Esophagus squamous epithelium (tissue), 5 donors: ENCODE results near the gene KCNQ1. TPM values are rescaled to one million over a fixed set of nuclear protein-coding genes. Genes with fewer than 3 reads are reported as not detected.

Experiments used
- DNase-seq: peaks from one replicate; lab custom pipeline; 2025; lab: John Stamatoyannopoulos, UW
- H3K27ac ChIP-seq, 4 donors: fragments of 200-600 bp; sonication (generic); one replicate each; pipeline ENCODE4 v1.5.1; 2016 to 2019; ENCODE audit warnings: mild to moderate bottlenecking in 1 of 4
- H3K27me3 ChIP-seq, 4 donors: fragments of 200-600 bp; sonication (generic); 1 replicate in 3 of 4; 2 replicates in 1 of 4; pipeline versions ENCODE4 v1.5.1 to v1.6.0; 2017 to 2021; ENCODE audit warnings: antibody characterized with exemption in 1 of 4
- H3K36me3 ChIP-seq, 3 donors: fragments of 200-600 bp; sonication (generic); one replicate each; pipeline ENCODE4 v1.5.1; 2016 to 2019
- H3K4me1 ChIP-seq, 3 donors: fragments of 200-600 bp; sonication (generic); one replicate each; pipeline ENCODE4 v1.5.1; 2017 to 2019
- H3K4me3 ChIP-seq, 4 donors: fragments of 200-600 bp; sonication (generic); 1 replicate in 3 of 4; 2 replicates in 1 of 4; pipeline ENCODE4 v1.5.1; 2016 to 2019; ENCODE audit warnings: mild to moderate bottlenecking in 2 of 4, moderate library complexity in 1 of 4
- H3K9me3 ChIP-seq, 3 donors: fragments of 200-600 bp; sonication (generic); one replicate each; pipeline ENCODE4 v1.5.1; 2016 to 2019
- POLR2A ChIP-seq, 4 donors: fragments of 450-650 bp; IDR thresholded peaks; one replicate each; pipeline ENCODE4 v1.6.1; 2017; ENCODE audit warnings: antibody characterized with exemption in 4 of 4, mild to moderate bottlenecking in 4 of 4, moderate library complexity in 3 of 4
- WGBS, 2 donors: methylation state at CpG; one replicate each; pipeline ENCODE4 v1.1.5; 2018; 5-methylcytosine and 5-hydroxymethylcytosine counted together
- intact Hi-C: fragments of 100-400 bp; cut with DNase I; formaldehyde crosslinking; loops from one replicate; pipeline ENCODE4 v1.15.0; 2022
- total RNA-seq, 4 donors: library from RNA; depleted of rRNA; stranded (reverse); fragments of >200 nt; gene quantifications; one replicate each; pipeline ENCODE4 v1.1.0, GENCODE V29; 2016
- TF ChIP-seq, protein P1 (sequence below), 6 experiments: fragments of 450-650 bp in 4 of 6; fragments of 200-600 bp in 2 of 6; sonication (generic) in 2 of 6; IDR thresholded peaks; one replicate each; pipeline ENCODE4 v1.5.1; 2016 to 2019; ENCODE audit warnings: antibody characterized with exemption in 6 of 6, mild to moderate bottlenecking in 4 of 6, moderate library complexity in 4 of 6
- donor health status: DM: yes; HTN: yes; CAD: no.

KCNQ1 gene
- total RNA-seq, 4 donors from 2014 or later: 0.61 to 3.1 (median 0.72) TPM

DNA sequence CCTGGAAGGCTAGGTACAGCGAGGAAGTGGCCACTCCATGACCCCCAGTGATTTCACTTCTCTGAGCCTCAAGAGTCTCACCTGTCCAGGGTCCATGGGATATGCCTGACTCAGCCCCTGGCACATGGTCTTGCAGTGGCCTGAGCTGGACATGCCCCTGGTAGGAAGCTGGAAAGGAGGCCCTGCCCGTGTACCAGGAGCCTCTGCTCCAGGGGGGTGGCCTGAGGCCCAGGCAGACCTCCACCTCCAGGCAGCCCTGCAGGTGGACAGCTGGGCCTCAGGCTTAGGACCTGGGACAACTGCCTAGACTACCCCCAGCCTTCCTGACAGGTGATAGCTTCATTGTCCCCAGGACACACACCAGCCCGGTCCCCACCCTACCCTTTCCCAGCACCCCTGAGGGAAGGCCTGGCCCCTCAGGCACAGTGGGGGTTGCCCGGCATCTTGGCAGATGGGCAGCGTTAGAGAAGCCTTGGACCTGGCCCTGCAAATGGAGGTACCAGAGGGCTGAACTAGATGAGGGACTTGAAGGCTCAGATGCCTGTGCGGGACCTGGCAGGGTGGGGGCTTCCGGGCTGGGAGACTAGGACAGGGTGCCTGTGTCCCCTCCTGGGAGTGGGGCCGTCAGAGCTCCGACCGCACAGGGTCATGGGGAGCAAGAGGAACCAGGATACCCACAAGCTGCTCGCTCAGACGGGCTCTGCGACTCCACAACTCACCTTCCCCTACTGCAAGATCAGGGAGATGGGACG is 387.1 kb downstream of the KCNQ1 start:
- Histone ChIP-seq H3K9me3 (peaks cover 0 to 12% (median 8%) of the 10 kb centered on the region in 3 donors), H3K36me3 (no peaks in the 10 kb centered on the region), H3K27ac (no peak overlapping the region), H3K4me1 (peaks cover 3 to 15% (median 8%) of the 10 kb centered on the region in 3 donors), H3K27me3 (peaks cover 0 to 5% (median 0%) of the 10 kb centered on the region in 4 donors), H3K4me3 (no peak overlapping the region)
- no peak for DNase-seq
- 95% methylated on average over 7 of the region's 14 CpGs; no CpG with 5 or more reads in 1 of the 2 donors for WGBS, 2 donors
- no peak for TF ChIP-seq POLR2A (IDR thresholded peaks at IDR 0.05)
- TF ChIP-seq, protein P1, sequence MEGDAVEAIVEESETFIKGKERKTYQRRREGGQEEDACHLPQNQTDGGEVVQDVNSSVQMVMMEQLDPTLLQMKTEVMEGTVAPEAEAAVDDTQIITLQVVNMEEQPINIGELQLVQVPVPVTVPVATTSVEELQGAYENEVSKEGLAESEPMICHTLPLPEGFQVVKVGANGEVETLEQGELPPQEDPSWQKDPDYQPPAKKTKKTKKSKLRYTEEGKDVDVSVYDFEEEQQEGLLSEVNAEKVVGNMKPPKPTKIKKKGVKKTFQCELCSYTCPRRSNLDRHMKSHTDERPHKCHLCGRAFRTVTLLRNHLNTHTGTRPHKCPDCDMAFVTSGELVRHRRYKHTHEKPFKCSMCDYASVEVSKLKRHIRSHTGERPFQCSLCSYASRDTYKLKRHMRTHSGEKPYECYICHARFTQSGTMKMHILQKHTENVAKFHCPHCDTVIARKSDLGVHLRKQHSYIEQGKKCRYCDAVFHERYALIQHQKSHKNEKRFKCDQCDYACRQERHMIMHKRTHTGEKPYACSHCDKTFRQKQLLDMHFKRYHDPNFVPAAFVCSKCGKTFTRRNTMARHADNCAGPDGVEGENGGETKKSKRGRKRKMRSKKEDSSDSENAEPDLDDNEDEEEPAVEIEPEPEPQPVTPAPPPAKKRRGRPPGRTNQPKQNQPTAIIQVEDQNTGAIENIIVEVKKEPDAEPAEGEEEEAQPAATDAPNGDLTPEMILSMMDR (IDR thresholded peaks at IDR 0.05): no peak
- intact Hi-C loops: no loop called here

DNA sequence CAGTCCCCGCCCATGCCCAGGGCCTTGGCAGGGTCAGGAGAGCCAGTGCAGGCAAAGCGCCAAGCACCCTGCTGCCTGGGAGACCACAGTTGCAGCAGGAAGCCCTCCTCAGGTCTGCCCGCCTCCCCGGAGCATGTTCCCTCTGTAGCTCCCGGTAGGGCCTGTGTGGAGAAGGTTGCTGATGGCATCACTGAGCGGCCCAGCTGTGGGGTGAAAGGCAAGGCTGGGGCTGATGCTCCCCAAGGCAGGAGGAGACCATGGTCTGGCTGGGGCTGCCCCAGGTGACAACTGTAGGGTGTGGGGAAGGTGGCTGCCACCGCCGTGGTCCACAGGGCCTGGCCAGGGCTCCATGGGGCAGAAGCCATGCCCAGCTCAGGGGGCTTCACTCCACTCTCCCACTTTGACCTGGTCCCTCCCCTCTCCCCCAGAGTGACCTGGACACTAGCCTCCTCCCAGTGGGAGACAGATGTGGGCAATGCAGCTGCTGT is 387.8 kb downstream of the KCNQ1 start:
- peaks cover 0 to 10% (median 0%) of the 10 kb centered on the region in 4 donors for H3K27me3 ChIP-seq
- H3K9me3 ChIP-seq: peaks cover 0 to 12% (median 8%) of the 10 kb centered on the region in 3 donors
- H3K36me3 ChIP-seq: no peaks in the 10 kb centered on the region
- TF ChIP-seq, protein P1 (IDR thresholded peaks at IDR 0.05): no peak
- no peak for TF ChIP-seq POLR2A (IDR thresholded peaks at IDR 0.05)
- H3K4me1 ChIP-seq: peaks cover 0 to 15% (median 6%) of the 10 kb centered on the region in 3 donors
- no peak overlapping the region for H3K4me3 ChIP-seq
- WGBS, 2 donors: 93% methylated on average over 2 of the region's 8 CpGs; no CpG with 5 or more reads in 1 of the 2 donors
- intact Hi-C loops: no loop called here
- no peak for DNase-seq
- H3K27ac ChIP-seq: no peak overlapping the region

DNA sequence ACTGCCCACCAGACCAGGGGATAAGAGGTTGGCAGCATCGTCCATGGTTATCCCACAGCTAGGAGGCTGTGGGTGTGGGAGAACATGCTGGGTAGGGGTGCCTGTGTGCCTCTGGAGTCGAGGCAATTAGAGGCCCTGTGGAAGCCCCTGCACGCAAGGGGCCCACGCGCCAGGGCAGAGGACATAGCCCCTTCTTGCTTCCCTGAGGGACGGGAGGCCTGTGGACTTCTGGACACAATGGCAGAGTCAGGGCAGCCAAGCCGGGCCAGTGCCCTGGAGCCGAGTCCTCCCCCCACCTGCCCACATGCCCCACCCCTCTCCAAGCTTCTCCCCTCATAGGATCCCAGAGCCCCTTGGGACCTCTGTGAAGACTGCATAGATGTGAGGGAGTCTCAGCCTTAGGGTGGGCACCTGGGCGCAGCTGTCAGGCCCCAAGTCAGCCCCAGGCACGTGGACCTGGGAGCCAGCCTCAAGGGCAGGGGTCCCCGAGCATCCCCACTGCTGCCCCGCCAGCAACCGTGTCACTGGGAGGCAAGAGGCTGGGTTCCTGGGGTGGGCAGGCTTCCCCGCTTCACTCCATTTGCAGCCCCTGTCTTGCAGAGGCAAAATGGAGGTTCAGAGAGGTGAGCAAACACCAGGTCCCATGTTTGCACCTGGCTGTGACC is 388.4 kb downstream of the KCNQ1 start:
- no peak for DNase-seq
- Histone ChIP-seq H3K36me3 (no peaks in the 10 kb centered on the region), H3K4me3 (no peak overlapping the region), H3K27ac (no peak overlapping the region), H3K9me3 (peaks cover 0 to 9% (median 8%) of the 10 kb centered on the region in 3 donors), H3K27me3 (peaks cover 0 to 15% (median 0%) of the 10 kb centered on the region in 4 donors), H3K4me1 (peaks cover 0 to 14% (median 6%) of the 10 kb centered on the region in 3 donors)
- TF ChIP-seq, protein P1 (IDR thresholded peaks at IDR 0.05): no peak
- TF ChIP-seq POLR2A (IDR thresholded peaks at IDR 0.05): no peak
- 100% methylated on average over 1 of the region's 14 CpGs; no CpG with 5 or more reads in 1 of the 2 donors for WGBS, 2 donors
- intact Hi-C loops: no loop called here

DNA sequence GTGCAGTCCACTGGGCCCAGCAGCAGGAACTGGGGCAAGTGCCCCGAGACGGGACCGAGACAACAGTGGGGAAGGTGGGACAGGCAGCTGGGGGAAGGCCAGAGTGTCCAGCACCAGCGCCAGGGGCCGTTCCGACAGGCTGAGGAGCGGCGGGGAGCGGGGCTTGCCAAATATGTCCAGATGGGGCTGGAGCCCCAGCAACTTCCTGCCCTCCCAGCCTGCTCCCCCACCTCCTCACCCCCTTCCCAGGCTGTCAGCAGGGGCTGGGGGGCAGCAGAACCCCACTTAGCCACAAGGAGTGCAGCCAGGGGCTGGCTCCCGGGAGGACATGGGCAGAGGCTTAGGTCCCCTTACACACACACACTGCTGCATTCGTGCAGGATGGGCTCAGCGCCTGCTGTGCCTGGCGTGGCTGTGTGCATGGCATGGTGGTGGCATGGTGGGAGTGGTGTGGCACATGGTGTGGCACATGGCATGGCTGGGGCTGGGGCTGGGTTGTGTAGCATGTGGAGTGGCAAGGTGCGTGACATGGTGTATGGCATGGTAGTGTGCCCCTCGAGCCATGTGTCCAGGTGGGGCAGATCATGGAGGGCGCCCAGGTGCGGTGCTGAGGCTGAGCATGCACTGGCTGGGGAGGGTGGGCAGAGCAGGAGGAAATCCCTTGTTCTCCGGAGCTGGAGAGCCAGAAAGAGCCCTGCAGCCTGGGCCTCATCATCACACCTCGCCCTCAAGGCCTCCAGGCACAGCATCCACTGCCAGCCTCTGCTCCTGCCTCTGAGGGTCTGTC is 389.1 kb downstream of the KCNQ1 start:
- DNase-seq: no peak
- no peak overlapping the region for H3K27ac ChIP-seq
- H3K27me3 ChIP-seq: peaks cover 0 to 15% (median 0%) of the 10 kb centered on the region in 4 donors
- TF ChIP-seq, protein P1 (IDR thresholded peaks at IDR 0.05): no peak
- no peak for TF ChIP-seq POLR2A (IDR thresholded peaks at IDR 0.05)
- H3K9me3 ChIP-seq: peaks cover 0 to 7% (median 3%) of the 10 kb centered on the region in 3 donors
- H3K36me3 ChIP-seq: no peaks in the 10 kb centered on the region
- 83 to 90% methylated on average over 6 to 15 of the region's 19 CpGs for WGBS, 2 donors
- H3K4me1 ChIP-seq: peaks cover 0 to 14% (median 6%) of the 10 kb centered on the region in 3 donors
- no peak overlapping the region for H3K4me3 ChIP-seq
- intact Hi-C loops: no loop called here
